Activated T-helper 17 cell treated with anti-CD3 and anti-CD28 coated beads, Interleukin-2, amount 50 U/mL, for 72 hours (primary cell): ENCODE measurements around the gene LDLRAD4. TPM values are rescaled to one million over a fixed set of nuclear protein-coding genes. Genes with fewer than 3 reads are reported as not detected.

Source experiments
- ATAC-seq: fragments of 150-1000 bp; cut with Tn5 transposase; replicated peaks from 2 replicates; pipeline ENCODE4 v1.10.0; 2021; ENCODE audit warnings: mild to moderate bottlenecking, moderate library complexity
- H3K27ac Mint-ChIP-seq: one replicate; pipeline ENCODE4 v1.8.0; 2022; ENCODE audit warnings: mixed read lengths
- H3K27me3 Mint-ChIP-seq: one replicate; pipeline ENCODE4 v1.8.0; 2022; ENCODE audit warnings: mixed read lengths
- H3K36me3 Mint-ChIP-seq: one replicate; pipeline ENCODE4 v1.8.0; 2022; ENCODE audit warnings: low read depth, mild to moderate bottlenecking, mixed read lengths
- H3K4me1 Mint-ChIP-seq: one replicate; pipeline ENCODE4 v1.8.0; 2022; ENCODE audit warnings: mixed read lengths
- H3K4me3 Mint-ChIP-seq: one replicate; pipeline ENCODE4 v1.8.0; 2022; ENCODE audit warnings: mild to moderate bottlenecking, mixed read lengths
- H3K9me3 Mint-ChIP-seq: one replicate; pipeline ENCODE4 v1.8.0; 2022; ENCODE audit warnings: mixed read lengths
- total RNA-seq, 2 donors: library from RNA; stranded (reverse); gene quantifications; one replicate each; pipeline ENCODE4 v1.2.3, GENCODE V29; 2022

The LDLRAD4 gene
- total RNA-seq, 2 donors from 2014 or later, result 52.0 to 54.8 TPM

DNA sequence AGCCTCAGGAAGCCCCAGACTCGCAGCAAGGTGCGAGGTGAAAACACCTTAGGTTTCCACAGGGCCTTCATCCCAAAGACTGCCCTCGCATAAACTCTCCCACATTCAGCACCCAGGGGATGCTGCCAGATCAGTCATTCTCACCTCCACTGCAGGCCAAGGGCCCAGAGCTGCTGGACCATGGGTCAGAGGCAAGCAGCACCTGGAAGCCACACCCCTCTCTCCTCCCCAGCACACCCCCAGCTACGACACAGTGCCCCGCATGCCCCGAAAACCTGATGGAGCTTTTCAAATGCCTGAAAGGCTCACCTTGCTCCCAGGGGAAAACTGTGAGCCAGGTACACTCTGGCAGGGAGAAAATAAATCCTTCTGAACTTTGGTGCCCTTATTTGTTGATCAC lies 31.9 kb upstream of the LDLRAD4 start:
- ATAC-seq, result no peak
- H3K27me3 Mint-ChIP-seq, result peaks cover 11% of the 10 kb centered on the region
- no peaks in the 10 kb centered on the region for H3K4me1 Mint-ChIP-seq
- no peak overlapping the region for H3K27ac Mint-ChIP-seq
- no peaks in the 10 kb centered on the region for H3K9me3 Mint-ChIP-seq
- no peaks in the 10 kb centered on the region for H3K36me3 Mint-ChIP-seq
- H3K4me3 Mint-ChIP-seq, result no peak overlapping the region

DNA sequence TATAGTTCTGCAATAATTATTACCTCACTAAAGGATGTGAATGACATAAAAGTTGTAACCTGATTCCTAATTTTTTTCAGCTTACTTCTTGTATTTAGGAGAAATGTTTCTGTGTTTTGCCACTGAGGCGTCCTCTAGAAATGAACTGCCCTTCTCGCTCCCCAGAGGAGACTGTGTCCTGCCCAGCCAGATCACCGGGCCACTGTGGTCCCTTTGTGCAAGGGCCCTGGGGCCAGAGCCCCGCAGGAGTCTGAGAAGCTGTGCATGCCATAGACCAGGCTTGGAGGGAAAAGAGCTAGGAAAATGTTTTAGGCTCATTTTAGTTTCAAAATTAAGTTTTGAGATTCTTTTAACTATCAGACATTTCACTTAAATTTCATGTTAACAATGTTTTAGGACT lies 31.1 kb upstream of the LDLRAD4 start:
- Mint-ChIP-seq H3K36me3 (no peaks in the 10 kb centered on the region), H3K27me3 (peaks cover 9% of the 10 kb centered on the region), H3K4me1 (no peaks in the 10 kb centered on the region), H3K4me3 (no peak overlapping the region), H3K27ac (no peak overlapping the region), H3K9me3 (no peaks in the 10 kb centered on the region)
- no peak for ATAC-seq

DNA sequence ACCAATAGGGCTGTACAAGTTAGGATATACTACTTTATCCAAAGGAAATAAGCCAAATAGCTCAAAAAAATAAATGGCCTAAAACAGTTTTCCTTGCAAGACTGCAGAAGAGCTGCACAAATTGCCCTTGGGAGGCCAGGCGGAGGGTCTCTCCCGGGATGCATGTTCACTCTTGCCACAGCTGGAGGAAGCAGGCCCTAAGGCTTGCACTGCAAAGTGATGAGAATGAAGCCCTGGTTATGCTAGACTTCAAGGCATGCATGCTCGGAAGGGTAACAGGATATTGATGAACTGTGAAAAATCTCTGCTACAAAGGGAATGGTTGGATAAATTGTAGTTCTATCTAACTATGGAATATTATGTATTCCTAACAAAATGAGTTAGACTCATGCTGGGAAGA lies 27.5 kb upstream of the LDLRAD4 start:
- Mint-ChIP-seq H3K9me3 (no peaks in the 10 kb centered on the region), H3K4me1 (no peaks in the 10 kb centered on the region), H3K36me3 (no peaks in the 10 kb centered on the region), H3K4me3 (no peak overlapping the region), H3K27me3 (peaks cover 9% of the 10 kb centered on the region), H3K27ac (no peak overlapping the region)
- ATAC-seq, result no peak

DNA sequence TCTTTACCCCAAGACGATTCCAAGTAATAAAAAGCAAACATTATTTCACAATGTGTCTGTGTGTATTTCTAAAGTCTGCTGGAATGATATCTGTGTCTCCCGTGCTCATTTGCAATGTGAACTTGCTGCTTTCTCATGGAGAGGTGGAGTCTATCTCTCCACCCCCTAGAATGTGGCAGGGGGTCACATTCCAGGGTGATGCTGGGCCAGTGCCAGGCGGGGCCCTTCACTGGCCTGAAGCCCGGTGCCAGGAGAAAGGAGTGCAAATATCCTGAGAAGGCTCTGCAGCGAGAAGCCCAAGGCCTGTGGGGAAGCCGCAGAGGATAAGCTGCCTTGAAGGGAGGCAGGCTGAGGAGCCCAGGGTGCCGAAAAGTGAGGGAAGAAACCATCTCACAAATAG lies 26.8 kb upstream of the LDLRAD4 start:
- no peak for ATAC-seq
- Mint-ChIP-seq H3K27ac (no peak overlapping the region), H3K4me3 (no peak overlapping the region)

DNA sequence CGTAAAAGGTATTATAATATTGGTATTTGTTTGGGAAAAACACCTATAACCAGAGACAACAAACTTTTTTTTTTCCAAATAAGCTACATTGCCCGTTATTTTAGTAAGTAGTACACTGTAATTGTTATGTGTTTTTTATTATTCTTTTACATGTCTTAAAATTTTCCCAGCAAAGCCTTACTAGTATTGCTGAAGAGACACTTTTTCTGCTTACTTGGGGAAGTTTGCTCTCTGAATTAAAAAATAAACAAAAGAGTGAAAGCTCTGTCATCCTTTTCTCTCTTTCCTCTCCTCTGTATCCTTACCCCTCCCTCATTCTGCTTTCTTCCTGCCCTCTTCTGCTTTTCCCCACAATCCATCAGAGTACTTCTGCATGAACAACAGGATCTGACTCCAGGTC lies 25.6 kb upstream of the LDLRAD4 start:
- H3K9me3 Mint-ChIP-seq, result no peaks in the 10 kb centered on the region
- H3K4me3 Mint-ChIP-seq, result no peak overlapping the region
- peaks cover 14% of the 10 kb centered on the region for H3K27me3 Mint-ChIP-seq
- no peak for ATAC-seq
- H3K27ac Mint-ChIP-seq, result no peak overlapping the region
- no peaks in the 10 kb centered on the region for H3K36me3 Mint-ChIP-seq
- no peaks in the 10 kb centered on the region for H3K4me1 Mint-ChIP-seq

More for the DNA sequence above, 26.8 kb upstream of the LDLRAD4 start:
- Mint-ChIP-seq H3K9me3 (no peaks in the 10 kb centered on the region), H3K36me3 (no peaks in the 10 kb centered on the region), H3K4me1 (no peaks in the 10 kb centered on the region), H3K27me3 (peaks cover 11% of the 10 kb centered on the region)

DNA sequence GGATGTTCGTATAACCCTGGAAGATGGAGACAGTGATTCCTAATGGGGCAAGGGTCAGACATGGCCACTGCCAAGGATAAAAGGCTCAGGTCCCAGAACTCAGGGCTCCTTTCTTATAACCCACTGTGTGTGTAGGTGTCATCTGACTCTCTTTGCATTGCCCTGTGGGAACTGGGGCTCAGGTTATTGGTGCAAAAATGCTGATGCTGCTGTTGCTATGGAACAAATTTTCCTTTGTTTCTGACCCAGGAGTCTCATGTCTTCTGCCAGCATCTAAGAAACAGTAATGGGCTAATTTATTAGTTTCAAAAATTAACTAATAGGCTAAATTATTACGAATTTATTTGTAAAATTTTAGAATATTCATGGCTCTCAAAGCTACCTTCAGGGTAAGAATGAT lies 24.3 kb upstream of the LDLRAD4 start:
- Mint-ChIP-seq H3K36me3 (no peaks in the 10 kb centered on the region), H3K27ac (no peak overlapping the region), H3K27me3 (peaks cover 20% of the 10 kb centered on the region), H3K4me3 (no peak overlapping the region), H3K9me3 (peaks cover 5% of the 10 kb centered on the region), H3K4me1 (no peaks in the 10 kb centered on the region)
- no peak for ATAC-seq

DNA sequence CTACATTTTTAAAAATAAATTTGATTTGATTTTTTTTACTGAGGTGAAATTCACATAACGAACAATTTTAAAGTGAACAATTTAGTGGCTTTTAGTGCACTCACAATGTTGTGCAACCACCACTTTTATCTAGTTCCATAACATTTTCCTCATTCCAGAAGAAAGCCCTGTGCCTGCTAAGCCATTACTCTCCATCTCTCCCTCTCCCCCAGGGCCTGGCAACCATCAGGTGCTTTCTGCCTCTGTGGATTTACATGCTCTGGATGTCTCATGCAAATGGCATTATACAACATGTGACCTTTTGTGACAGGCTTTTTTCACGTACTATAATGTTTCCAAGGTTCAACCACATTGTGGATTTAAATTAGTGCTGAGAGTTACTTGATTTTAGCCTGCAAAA lies 19.9 kb upstream of the LDLRAD4 start:
- Mint-ChIP-seq H3K36me3 (no peaks in the 10 kb centered on the region), H3K9me3 (peaks cover 18% of the 10 kb centered on the region), H3K27me3 (peaks cover 21% of the 10 kb centered on the region), H3K4me1 (no peaks in the 10 kb centered on the region), H3K27ac (no peak overlapping the region), H3K4me3 (no peak overlapping the region)
- no peak for ATAC-seq

DNA sequence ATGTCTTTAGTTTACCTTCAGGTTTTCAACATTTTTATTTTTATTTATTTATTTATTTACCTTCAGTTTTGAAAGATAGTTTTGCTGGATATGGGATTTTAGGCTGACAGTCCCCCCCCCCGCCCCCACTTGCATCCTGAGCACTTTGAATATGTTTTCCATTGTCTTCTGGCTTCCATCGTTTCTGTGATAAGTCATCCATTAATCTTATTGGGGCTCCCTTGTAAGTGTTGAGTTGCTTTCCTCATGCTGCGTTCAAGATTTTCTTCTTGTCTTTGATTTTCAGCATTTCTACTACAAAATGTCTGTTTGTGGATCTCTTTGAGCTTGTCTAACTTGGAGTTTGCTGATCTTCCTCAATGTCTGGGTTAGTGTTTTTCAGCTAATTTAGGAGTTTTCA lies 19.4 kb upstream of the LDLRAD4 start:
- H3K27ac Mint-ChIP-seq, result no peak overlapping the region

DNA sequence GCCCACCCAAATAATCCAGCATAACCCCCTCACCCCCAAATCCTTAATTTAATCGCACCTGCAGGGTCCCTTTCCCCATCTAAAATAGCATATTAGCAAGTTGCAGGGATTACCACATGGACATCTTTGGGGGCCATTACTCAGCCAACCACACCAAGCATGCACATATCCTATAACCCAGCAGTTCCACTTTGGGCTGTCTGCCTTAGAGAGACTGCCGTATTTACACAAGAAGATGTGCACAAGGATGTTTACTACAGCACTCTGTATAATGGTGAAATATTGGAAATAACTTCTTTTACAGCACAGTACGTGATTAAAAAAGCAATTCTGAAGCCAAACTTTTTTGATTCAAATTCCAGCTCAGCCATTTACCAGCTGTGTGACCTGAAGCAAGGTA lies 17.3 kb upstream of the LDLRAD4 start:
- H3K4me3 Mint-ChIP-seq, result no peak overlapping the region
- H3K27me3 Mint-ChIP-seq, result peaks cover 29% of the 10 kb centered on the region
- no peaks in the 10 kb centered on the region for H3K4me1 Mint-ChIP-seq

More for the DNA sequence above, 19.4 kb upstream of the LDLRAD4 start:
- no peak for ATAC-seq
- H3K4me1 Mint-ChIP-seq, result no peaks in the 10 kb centered on the region
- no peak overlapping the region for H3K4me3 Mint-ChIP-seq
- H3K36me3 Mint-ChIP-seq, result no peaks in the 10 kb centered on the region
- peaks cover 18% of the 10 kb centered on the region for H3K9me3 Mint-ChIP-seq
- peaks cover 21% of the 10 kb centered on the region for H3K27me3 Mint-ChIP-seq

DNA sequence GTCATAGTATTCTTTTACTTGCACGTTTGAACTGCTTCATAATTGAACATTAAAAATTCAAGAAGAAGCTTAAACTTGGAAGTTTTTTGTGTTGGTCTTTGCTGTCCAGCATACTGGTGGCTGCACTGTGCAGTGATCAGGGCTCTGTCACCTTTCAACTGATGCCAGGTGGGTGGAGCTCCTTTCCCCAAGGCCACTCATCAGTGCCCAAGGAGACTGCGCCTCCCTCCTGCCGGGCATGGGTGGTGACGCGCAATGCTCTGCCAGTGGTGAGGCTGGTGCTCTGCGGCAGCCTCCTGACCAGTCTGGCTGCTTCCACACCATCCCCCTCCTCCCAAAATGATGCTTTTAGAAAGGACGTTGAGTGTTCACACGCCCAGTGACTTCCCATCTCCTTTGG lies 16.0 kb upstream of the LDLRAD4 start:
- Mint-ChIP-seq H3K27me3 (peaks cover 28% of the 10 kb centered on the region), H3K4me3 (no peak overlapping the region), H3K36me3 (no peaks in the 10 kb centered on the region), H3K27ac (no peak overlapping the region), H3K4me1 (no peaks in the 10 kb centered on the region), H3K9me3 (peaks cover 18% of the 10 kb centered on the region)
- no peak for ATAC-seq

More for the DNA sequence above, 17.3 kb upstream of the LDLRAD4 start:
- Mint-ChIP-seq H3K27ac (no peak overlapping the region), H3K36me3 (no peaks in the 10 kb centered on the region), H3K9me3 (peaks cover 18% of the 10 kb centered on the region)
- no peak for ATAC-seq

DNA sequence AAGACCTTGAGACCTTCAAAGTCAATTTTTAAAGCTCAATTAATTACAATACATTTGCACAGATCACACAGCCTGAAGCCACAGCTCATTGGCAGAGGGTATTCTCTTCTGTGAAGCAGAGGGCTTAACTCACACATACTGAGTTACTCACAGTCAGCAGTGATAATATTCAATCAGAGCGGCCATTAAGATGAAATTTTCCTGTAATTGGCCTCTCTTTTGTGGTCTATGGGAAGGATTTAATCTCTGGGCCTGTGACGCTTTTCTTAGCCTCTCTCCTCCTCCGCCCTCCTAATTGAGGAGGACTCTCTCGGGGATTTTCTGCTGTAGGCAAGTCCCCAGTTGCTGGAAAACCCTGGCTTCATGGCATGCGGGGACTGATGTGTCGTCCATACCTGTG lies 12.3 kb upstream of the LDLRAD4 start:
- no peak for ATAC-seq
- peaks cover 41% of the 10 kb centered on the region for H3K27me3 Mint-ChIP-seq
- H3K4me3 Mint-ChIP-seq, result no peak overlapping the region
- no peaks in the 10 kb centered on the region for H3K4me1 Mint-ChIP-seq
- H3K27ac Mint-ChIP-seq, result no peak overlapping the region
- no peaks in the 10 kb centered on the region for H3K9me3 Mint-ChIP-seq
- no peaks in the 10 kb centered on the region for H3K36me3 Mint-ChIP-seq

DNA sequence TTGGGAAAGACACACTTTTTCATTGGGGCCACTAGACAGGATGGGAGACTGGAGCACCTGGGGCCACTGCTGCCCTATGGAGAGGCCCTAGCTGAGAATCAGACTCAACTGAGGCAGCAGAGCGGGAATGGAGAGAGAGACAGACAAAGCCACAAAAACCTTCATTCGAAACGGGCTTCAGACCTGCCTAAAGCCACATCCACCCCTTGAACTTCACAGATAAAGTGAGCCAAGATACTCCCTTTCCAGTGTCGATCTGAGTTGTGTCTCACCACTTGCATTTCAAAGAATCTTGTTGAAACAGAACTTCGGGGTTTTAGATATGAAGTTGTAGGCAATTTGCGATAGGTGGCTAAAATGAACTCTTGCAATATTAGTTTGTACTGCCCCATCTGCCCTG lies 11.3 kb upstream of the LDLRAD4 start:
- no peaks in the 10 kb centered on the region for H3K4me1 Mint-ChIP-seq
- H3K9me3 Mint-ChIP-seq, result no peaks in the 10 kb centered on the region
- ATAC-seq, result no peak
- H3K4me3 Mint-ChIP-seq, result no peak overlapping the region
- H3K36me3 Mint-ChIP-seq, result no peaks in the 10 kb centered on the region
- peaks cover 44% of the 10 kb centered on the region for H3K27me3 Mint-ChIP-seq
- H3K27ac Mint-ChIP-seq, result no peak overlapping the region

DNA sequence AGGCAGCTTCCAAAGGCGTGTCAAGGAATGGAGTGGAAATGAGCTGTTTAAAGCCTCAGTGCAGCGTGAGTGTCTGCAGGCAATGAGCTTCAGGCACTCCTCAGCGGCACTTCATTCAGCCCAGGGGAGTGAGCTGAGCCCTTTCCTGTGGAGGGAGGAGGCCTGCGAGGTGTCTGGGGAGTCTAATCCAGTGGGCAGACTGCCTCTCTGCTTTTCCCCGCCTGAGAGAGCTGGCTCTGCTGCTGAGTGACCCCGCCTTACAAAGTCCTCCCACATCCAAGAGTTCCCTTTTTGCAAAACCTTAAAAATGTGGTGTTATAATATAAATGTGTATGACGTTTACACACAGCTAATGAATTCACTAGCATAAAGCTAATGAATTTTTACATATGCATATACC lies 7.0 kb upstream of the LDLRAD4 start:
- H3K36me3 Mint-ChIP-seq, result no peaks in the 10 kb centered on the region
- no peak overlapping the region for H3K4me3 Mint-ChIP-seq
- H3K9me3 Mint-ChIP-seq, result no peaks in the 10 kb centered on the region
- peaks cover 33% of the 10 kb centered on the region for H3K27me3 Mint-ChIP-seq
- ATAC-seq, result no peak
- H3K27ac Mint-ChIP-seq, result no peak overlapping the region
- H3K4me1 Mint-ChIP-seq, result peaks cover 4% of the 10 kb centered on the region

DNA sequence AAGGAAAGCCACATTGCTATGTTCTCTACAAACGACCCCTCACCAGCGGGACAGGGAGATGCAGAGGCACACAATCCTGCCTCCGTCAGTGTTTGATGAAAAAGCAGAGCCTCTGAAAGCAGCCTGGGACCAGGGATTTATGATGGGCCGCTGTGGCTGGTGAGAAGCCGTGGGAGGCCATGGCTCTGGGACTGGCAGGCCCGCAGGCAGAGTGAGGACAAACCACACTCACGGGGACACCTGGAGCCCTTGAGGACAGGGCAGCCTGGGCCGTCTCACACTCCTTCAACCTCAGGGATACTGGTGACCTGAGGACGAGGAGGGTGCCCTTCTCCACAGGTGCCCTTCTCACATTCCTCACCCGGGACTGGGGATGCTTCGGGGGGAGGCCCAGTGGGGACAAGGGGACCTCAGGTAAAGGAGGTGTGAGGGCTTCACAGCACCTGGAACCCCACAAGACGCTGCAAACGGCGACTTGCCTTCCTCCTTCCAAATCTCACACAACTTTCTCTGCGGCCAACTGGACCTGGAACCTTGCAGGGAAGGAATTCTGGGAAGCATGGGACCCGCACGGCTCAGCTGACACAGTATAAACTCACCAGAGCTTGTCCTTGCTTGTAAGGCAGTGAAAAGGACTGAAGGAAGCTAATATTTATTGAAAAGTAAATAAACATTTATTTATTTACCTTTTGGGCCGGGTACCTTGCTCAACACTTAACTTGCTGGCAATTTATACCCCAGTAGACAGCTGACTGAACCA lies 5.3 kb upstream of the LDLRAD4 start:
- H3K4me3 Mint-ChIP-seq, result no peak overlapping the region
- H3K4me1 Mint-ChIP-seq, result peaks cover 8% of the 10 kb centered on the region
- no peak overlapping the region for H3K27ac Mint-ChIP-seq
- H3K36me3 Mint-ChIP-seq, result no peaks in the 10 kb centered on the region
- no peaks in the 10 kb centered on the region for H3K9me3 Mint-ChIP-seq
- no peak for ATAC-seq
- H3K27me3 Mint-ChIP-seq, result peaks cover 24% of the 10 kb centered on the region

DNA sequence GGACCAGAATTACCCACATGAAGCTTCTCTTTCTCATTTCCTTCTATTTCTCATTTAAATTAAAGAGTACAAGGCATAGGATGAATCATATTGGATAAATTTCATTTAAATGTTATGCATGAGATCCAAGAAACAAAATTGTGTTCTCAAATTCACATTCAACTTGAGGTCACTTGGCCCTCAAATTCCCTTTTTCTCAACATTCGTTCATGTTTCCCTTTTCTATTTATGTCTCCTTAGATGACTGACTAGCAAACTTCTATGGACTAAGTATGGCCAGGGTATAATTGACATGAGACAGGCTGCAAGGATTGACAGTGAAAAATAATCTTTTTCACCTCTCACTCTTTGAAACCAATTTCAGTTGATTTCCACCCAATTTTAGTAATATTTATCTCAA lies 4.0 kb upstream of the LDLRAD4 start:
- H3K4me3 Mint-ChIP-seq, result no peak overlapping the region
- no peaks in the 10 kb centered on the region for H3K9me3 Mint-ChIP-seq
- H3K4me1 Mint-ChIP-seq, result peaks cover 14% of the 10 kb centered on the region
- no peaks in the 10 kb centered on the region for H3K36me3 Mint-ChIP-seq
- H3K27ac Mint-ChIP-seq, result no peak overlapping the region
- peaks cover 20% of the 10 kb centered on the region for H3K27me3 Mint-ChIP-seq
- ATAC-seq, result no peak
